ENCODE measurements around the gene TSHZ2.

GRCh38 chr20:53492212-53492611 is 520.1 kb downstream of the TSHZ2 start:
- no peak for TF ChIP-seq CTCF (IDR thresholded peaks at IDR 0.05; ENCODE audit: low read length)
- no peak for TF ChIP-seq EZH2 (IDR thresholded peaks at IDR 0.05; ENCODE audit: borderline replicate concordance, low read length)

Measured in OCI-LY1 (cell line).